GM18498 (cell line): ENCODE results near the gene HDAC8.
A peak's percentile ranks its signal among the peaks of the same experiment; 100 is the strongest.
"Not testable (repeated sequence)": the region's sequence is repeated elsewhere in the genome, so short reads cannot be mapped to it uniquely, and the experiment has no call there.

Experiments
- ATAC-seq: cut with Tn5 transposase; IDR thresholded peaks from one replicate; pipeline ENCODE4 v1.9.1; 2021; ENCODE audit warnings: mild to moderate bottlenecking, moderate library complexity; ENCODE audit not compliant: unreplicated experiment

The HDAC8 gene

GRCh38 chrX:72330131-72330530, 242.5 kb downstream of the HDAC8 start:
- ATAC-seq: no peak

GRCh38 chrX:72326605-72327300, 245.9 kb downstream of the HDAC8 start:
- no peak for ATAC-seq

GRCh38 chrX:72319651-72320050, 253.0 kb downstream of the HDAC8 start:
- not testable (repeated sequence) for ATAC-seq

GRCh38 chrX:72317139-72317538, 255.5 kb downstream of the HDAC8 start:
- ATAC-seq: no peak

GRCh38 chrX:72316408-72317110, 256.1 kb downstream of the HDAC8 start:
- no peak for ATAC-seq

- ATAC-seq: no peak
These were observed 257.8 kb downstream of the HDAC8 start for GRCh38 chrX:72314881-72315280.

- ATAC-seq: no peak
These were observed 258.7 kb downstream of the HDAC8 start for GRCh38 chrX:72313707-72314641.

- no peak for ATAC-seq
These were observed 260.2 kb downstream of the HDAC8 start for GRCh38 chrX:72312311-72312940.

GRCh38 chrX:72309297-72310071, 263.2 kb downstream of the HDAC8 start:
- no peak for ATAC-seq

- ATAC-seq: peak; percentile 47
These were observed 263.9 kb downstream of the HDAC8 start for GRCh38 chrX:72308566-72309296.

GRCh38 chrX:72308209-72308565, 264.5 kb downstream of the HDAC8 start:
- ATAC-seq: no peak

GRCh38 chrX:72307646-72308051, 265.0 kb downstream of the HDAC8 start:
- no peak for ATAC-seq

GRCh38 chrX:72306851-72307645, 265.6 kb downstream of the HDAC8 start:
- ATAC-seq: peak; percentile 77

- peak; percentile 2 for ATAC-seq
These were observed 266.4 kb downstream of the HDAC8 start for GRCh38 chrX:72306085-72306801.

GRCh38 chrX:72305286-72306084, 267.2 kb downstream of the HDAC8 start, which contains the start of gene CITED1:
TSS of gene CITED1 (minus strand) at chrX:72305914. CDS start at chrX:72302869, 3,045 bp downstream.
- no peak for ATAC-seq

GRCh38 chrX:72304877-72305276, 267.8 kb downstream of the HDAC8 start:
- ATAC-seq: no peak

- ATAC-seq: no peak
These were observed 270.9 kb downstream of the HDAC8 start for GRCh38 chrX:72301781-72302180.
